Pancreas (tissue), 10 donors: ENCODE measurements around the gene ECE2. TPM values are rescaled to one million over a fixed set of nuclear protein-coding genes. Genes with fewer than 3 reads are reported as not detected.

ENCODE experiments used
- ATAC-seq, 4 donors: fragments of 200-7000 bp; cut with Tn5 transposase; one replicate each; pipeline versions ENCODE4 v1.8.0 to v1.9.1; 2020; ENCODE audit warnings: mild to moderate bottlenecking in 4 of 4, moderate library complexity in 4 of 4
- DNase-seq, 6 donors: peaks; one replicate each; pipeline ENCODE4 v3.0.0-alpha.2; 2020
- FAIRE-seq: peaks from 2 replicates; lab custom pipeline; 2012; peaks lifted over from hg19 to GRCh38; lab: Jason Lieb, UNC
- H3K27ac ChIP-seq, 4 donors: fragments of 200-600 bp; sonication (generic); 1 replicate in 3 of 4; 2 replicates in 1 of 4; pipeline versions ENCODE4 v1.5.0 to v1.8.0; 2020
- H3K27me3 ChIP-seq, 4 donors: fragments of 200-600 bp; one replicate each; pipeline ENCODE4 v1.8.0; 2021
- H3K36me3 ChIP-seq, 3 donors: fragments of 200-600 bp; sonication (generic) in 1 of 3; one replicate each; pipeline versions ENCODE4 v1.5.0 to v1.8.0; 2020 to 2021
- H3K4me1 ChIP-seq, 3 donors: fragments of 200-600 bp; one replicate each; pipeline ENCODE4 v1.8.0; 2021
- H3K4me3 ChIP-seq, 4 donors: fragments of 200-600 bp; sonication (generic) in 2 of 4; one replicate each; pipeline versions ENCODE4 v1.5.0 to v1.8.0; 2020 to 2021
- H3K9me3 ChIP-seq, 4 donors: fragments of 200-600 bp; one replicate each; pipeline ENCODE4 v1.8.0; 2021
- CTCF ChIP-seq, 4 donors: fragments of 200-600 bp; sonication (generic) in 3 of 4; IDR thresholded peaks; one replicate each; pipeline versions ENCODE4 v1.5.0 to v1.8.0; 2021; ENCODE audit warnings: antibody characterized with exemption in 4 of 4
- WGBS, 2 donors: extraction: QIAGEN DNeasy Blood & Tissue Kit; methylation state at CpG; one replicate each; pipeline ENCODE4 v1.1.7; 2013; 5-methylcytosine and 5-hydroxymethylcytosine counted together
- intact Hi-C, 3 donors: fragments of 100-400 bp; cut with DNase I; formaldehyde crosslinking; loops; one replicate each; pipeline versions ENCODE4 v1.11.1 to v1.14.2; 2022
- polyA plus RNA-seq, 2 donors: library from polyadenylated mRNA; stranded (reverse); fragments of 200-250 nt; gene quantifications; one replicate each; pipeline ENCODE4 v1.2.3, GENCODE V29; 2013
- total RNA-seq, 6 donors: library from RNA; stranded (reverse); fragmentation: NEBNext Ultra II Directional in 4 of 6; extraction: Animal tissue kit (Norgen Biotek cat#: 25700) in 4 of 6; gene quantifications; one replicate each; pipeline versions ENCODE4 v1.2.1 to v1.2.4, GENCODE V29; 2021 to 2023
- donor health status: healthy with polysubstance abuse.
- donor health status: DM: no; HTN: no; CAD: no; lungs with moderate emphysema.
- donor health status: DM: no; HTN: no; CAD: no.
- donor health status: control.
- donor health status: control.
- donor health status: Bipolar disorder and iron deficiency.
- donor health status: DM: yes; HTN: yes; CAD: no.
- donor health status: DM: no; HTN: no; CAD: no.
- donor health status: DM: no; HTN: no; CAD: no.
- donor health status: DM: yes; HTN: yes; CAD: no.

Gene ECE2
- total and polyA plus RNA-seq, 8 donors: 6.3 to 25.4 (median 8.8) TPM

GRCh38 chr3:184317201-184317600 is 41.4 kb downstream of the ECE2 start:
- Histone ChIP-seq H3K27ac (peak overlapping the region in 2 of 4 donors; percentile 11 to 64), H3K4me3 (peak overlapping the region in 2 of 4 donors; percentile 85 to 94)

GRCh38 chr3:184320104-184320445 is 44.3 kb downstream of the ECE2 start:
- DNase-seq: peak; percentile 94 to 99 (median 98)
- 3 to 5% methylated on average over 4 of the region's 4 CpGs for WGBS, 2 donors
- no peak for FAIRE-seq
- ATAC-seq: peak; percentile 88 to 94 (median 90)
- Histone ChIP-seq H3K27ac (peak overlapping the region; percentile 69 to 92 (median 80)), H3K9me3 (no peaks in the 10 kb centered on the region), H3K27me3 (no peaks in the 10 kb centered on the region), H3K4me3 (peak overlapping the region in 2 of 4 donors; percentile 28 to 32), H3K36me3 (peaks cover 19 to 47% (median 45%) of the 10 kb centered on the region in 3 donors), H3K4me1 (peaks cover 27 to 38% (median 30%) of the 10 kb centered on the region in 3 donors)
- intact Hi-C loops: no loop called here
- TF ChIP-seq CTCF (IDR thresholded peaks at IDR 0.05): no peak

More at GRCh38 chr3:184317201-184317600, 41.4 kb downstream of the ECE2 start:
- Histone ChIP-seq H3K4me1 (peaks cover 27 to 38% (median 30%) of the 10 kb centered on the region in 3 donors), H3K36me3 (peaks cover 6 to 18% (median 16%) of the 10 kb centered on the region in 3 donors), H3K27me3 (no peaks in the 10 kb centered on the region), H3K9me3 (no peaks in the 10 kb centered on the region)
- no peak for TF ChIP-seq CTCF (IDR thresholded peaks at IDR 0.05)
- FAIRE-seq (no peak), DNase-seq (no peak), ATAC-seq (no peak)
- 39 to 43% methylated on average over 5 of the region's 5 CpGs for WGBS, 2 donors
- intact Hi-C loops: no loop called here

- TF ChIP-seq CTCF (IDR thresholded peaks at IDR 0.05): no peak
- H3K36me3 ChIP-seq: peaks cover 26 to 63% (median 61%) of the 10 kb centered on the region in 3 donors
- no peak overlapping the region for H3K27ac ChIP-seq
- ATAC-seq: no peak
- DNase-seq: peak in 2 of 6 donors; percentile 16 to 42
- H3K27me3 ChIP-seq: no peaks in the 10 kb centered on the region
- H3K4me1 ChIP-seq: peaks cover 27 to 34% (median 30%) of the 10 kb centered on the region in 3 donors
- intact Hi-C loops: no loop called here
- H3K9me3 ChIP-seq: no peaks in the 10 kb centered on the region
- 86 to 90% methylated on average over 5 of the region's 5 CpGs for WGBS, 2 donors
- no peak overlapping the region for H3K4me3 ChIP-seq
- no peak for FAIRE-seq
These were observed 45.8 kb downstream of the ECE2 start for GRCh38 chr3:184321666-184322065.

GRCh38 chr3:184322731-184323487 is 47.1 kb downstream of the ECE2 start:
- Histone ChIP-seq H3K36me3 (peaks cover 26 to 75% (median 73%) of the 10 kb centered on the region in 3 donors), H3K27ac (no peak overlapping the region), H3K4me3 (no peak overlapping the region), H3K9me3 (no peaks in the 10 kb centered on the region), H3K27me3 (no peaks in the 10 kb centered on the region), H3K4me1 (peaks cover 18 to 22% (median 22%) of the 10 kb centered on the region in 3 donors)
- no peak for ATAC-seq
- FAIRE-seq: no peak
- intact Hi-C loops: no loop called here
- TF ChIP-seq CTCF (IDR thresholded peaks at IDR 0.05): no peak
- peak in 1 of 6 donors; percentile 26 for DNase-seq
- 79 to 81% methylated on average over 20 of the region's 20 CpGs for WGBS, 2 donors

- intact Hi-C loops: no loop called here
- FAIRE-seq (no peak), ATAC-seq (no peak), DNase-seq (peak in 1 of 6 donors; percentile 10)
- Histone ChIP-seq H3K4me3 (no peak overlapping the region), H3K9me3 (no peaks in the 10 kb centered on the region), H3K4me1 (peaks cover 10 to 15% (median 14%) of the 10 kb centered on the region in 3 donors), H3K27me3 (no peaks in the 10 kb centered on the region), H3K27ac (no peak overlapping the region), H3K36me3 (peaks cover 26 to 83% (median 79%) of the 10 kb centered on the region in 3 donors)
- TF ChIP-seq CTCF (IDR thresholded peaks at IDR 0.05): no peak
- WGBS, 2 donors: 84 to 85% methylated on average over 8 of the region's 8 CpGs
These were observed 47.9 kb downstream of the ECE2 start for GRCh38 chr3:184323696-184324095.
